GM12874 (cell line): ENCODE measurements around the gene REEP3.

Experiments used
- TF ChIP-seq, protein P1 (sequence below): IDR thresholded peaks from 2 replicates; pipeline ENCODE4 v1.5.1; 2011; ENCODE audit warnings: low read depth, mild to moderate bottlenecking, control low read depth, low read length, moderate library complexity; ENCODE audit not compliant: insufficient read depth

Gene REEP3

DNA sequence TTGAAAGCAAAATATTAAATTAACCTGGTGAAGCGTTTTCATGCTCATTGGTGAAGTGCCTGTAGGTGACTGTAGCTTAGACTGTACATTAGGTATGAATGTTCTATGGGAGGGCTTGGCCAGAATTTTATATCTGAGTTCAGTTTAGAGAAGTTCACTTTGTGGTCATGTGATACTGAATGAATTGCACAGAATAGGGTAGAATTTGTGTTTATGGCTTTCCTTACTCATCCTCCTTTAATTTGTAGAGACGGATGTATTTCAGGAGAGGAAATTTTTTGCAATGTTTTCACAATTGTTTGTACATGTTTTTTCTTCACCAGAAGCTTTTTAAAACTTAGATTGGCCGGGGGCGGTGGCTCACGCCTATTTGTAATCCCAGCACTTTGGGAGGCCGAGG lies 32.3 kb downstream of the REEP3 start:
- TF ChIP-seq, protein P1, sequence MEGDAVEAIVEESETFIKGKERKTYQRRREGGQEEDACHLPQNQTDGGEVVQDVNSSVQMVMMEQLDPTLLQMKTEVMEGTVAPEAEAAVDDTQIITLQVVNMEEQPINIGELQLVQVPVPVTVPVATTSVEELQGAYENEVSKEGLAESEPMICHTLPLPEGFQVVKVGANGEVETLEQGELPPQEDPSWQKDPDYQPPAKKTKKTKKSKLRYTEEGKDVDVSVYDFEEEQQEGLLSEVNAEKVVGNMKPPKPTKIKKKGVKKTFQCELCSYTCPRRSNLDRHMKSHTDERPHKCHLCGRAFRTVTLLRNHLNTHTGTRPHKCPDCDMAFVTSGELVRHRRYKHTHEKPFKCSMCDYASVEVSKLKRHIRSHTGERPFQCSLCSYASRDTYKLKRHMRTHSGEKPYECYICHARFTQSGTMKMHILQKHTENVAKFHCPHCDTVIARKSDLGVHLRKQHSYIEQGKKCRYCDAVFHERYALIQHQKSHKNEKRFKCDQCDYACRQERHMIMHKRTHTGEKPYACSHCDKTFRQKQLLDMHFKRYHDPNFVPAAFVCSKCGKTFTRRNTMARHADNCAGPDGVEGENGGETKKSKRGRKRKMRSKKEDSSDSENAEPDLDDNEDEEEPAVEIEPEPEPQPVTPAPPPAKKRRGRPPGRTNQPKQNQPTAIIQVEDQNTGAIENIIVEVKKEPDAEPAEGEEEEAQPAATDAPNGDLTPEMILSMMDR: no peak

DNA sequence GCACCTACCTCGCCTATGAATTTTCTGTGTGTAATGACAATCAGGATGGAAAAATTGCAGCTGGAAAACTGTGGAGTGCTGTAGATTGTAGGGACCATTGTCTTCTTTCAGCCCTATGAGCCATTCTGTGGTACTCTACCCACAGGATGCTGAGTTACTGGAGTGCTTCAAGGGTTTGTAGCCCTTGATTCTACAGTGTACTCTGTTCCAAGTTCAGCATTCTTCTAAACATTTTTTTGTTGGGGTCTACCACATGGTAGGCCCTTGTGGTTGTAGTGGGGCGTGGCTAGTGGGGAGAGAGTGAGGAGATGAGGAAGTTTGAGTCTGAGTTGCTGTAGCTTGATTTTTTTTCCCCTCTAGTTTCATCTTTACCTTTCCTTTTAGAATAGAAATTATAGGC lies 33.5 kb downstream of the REEP3 start:
- TF ChIP-seq, protein P1: no peak

DNA sequence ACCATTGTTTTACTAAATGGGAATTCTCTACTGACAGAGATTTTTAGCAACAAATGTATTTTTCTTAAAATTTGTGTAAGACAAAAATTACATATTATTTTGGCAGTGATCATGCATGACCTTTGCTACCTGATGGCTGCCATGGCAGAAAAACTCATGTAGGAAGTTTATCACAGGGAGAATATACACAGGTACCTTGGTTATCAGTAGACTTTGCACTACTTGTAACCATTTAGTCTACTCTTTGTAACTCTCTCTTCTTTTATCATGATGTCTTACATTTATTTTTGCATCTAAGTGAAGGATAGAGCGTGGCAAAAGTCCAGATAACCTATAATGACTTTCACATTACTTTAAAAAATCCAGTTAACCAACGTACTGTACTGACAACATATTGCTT lies 34.1 kb downstream of the REEP3 start:
- TF ChIP-seq, protein P1: no peak

DNA sequence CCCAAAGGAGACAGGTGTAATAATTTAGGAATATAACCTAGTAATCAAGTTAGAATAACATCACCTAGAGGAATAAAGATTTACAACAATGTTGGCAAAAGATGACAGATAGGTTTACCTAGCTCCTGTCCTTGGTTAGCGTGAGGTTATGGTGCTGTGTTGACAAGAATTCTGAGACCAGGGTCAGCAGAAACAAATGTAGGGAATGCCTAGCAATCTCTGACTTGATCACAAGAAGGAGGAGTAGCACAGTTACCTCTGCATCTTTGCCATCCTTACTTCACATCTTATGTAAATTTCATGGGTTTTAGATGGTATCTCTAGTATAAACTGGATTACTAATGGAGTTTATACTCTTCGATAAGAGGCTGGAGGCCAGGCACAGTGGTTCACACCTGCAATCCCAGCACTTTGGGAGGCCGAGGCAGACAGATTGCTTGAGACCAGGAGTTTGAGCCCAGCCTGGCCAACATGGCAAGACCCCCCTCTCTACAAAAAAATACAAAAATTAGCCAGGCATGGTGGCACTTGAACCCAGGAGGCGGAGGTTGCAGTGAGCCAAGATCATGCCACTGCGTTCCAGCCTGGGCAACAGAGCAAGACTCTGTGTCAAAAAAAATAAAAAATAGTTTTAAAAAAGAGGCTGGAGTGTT lies 37.1 kb downstream of the REEP3 start:
- TF ChIP-seq, protein P1: no peak

DNA sequence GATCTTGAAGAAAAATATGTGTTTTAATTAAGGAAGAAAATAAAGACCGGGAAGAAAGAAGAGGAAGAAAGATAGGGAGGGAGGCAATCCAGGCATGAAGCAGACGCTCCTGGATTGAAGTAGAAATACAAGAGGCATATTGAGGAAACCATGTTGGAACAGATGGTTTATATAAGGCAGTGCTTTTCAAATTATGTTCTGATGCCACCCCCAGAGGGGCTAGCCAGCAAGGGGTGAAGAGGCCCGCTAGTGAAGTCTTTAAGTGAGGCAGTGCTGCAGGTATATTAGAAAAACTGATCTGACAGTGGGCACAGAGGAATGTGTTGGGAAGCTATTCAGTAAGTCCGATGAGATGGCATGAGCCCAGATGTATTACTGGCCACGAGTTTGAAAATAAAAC lies 40.1 kb downstream of the REEP3 start:
- TF ChIP-seq, protein P1: no peak

DNA sequence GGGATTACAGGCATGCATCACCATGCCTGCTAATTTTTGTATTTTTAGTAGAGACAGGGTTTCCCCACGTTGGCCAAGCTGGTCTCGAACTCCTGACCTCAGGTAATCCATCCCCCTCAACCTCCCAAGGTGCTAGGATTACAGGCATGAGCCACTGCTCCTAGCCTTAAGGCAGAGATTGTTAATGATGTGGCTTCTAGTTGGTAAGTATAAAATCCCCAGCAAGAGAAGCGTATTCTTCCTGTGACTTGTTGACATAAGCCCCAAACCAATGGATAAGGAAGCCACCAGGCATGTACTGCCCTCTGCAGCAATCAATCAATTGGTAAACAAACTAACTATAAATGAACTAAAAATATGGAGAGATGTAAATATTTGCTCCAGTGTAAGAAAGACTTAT lies 41.2 kb downstream of the REEP3 start:
- TF ChIP-seq, protein P1: no peak

DNA sequence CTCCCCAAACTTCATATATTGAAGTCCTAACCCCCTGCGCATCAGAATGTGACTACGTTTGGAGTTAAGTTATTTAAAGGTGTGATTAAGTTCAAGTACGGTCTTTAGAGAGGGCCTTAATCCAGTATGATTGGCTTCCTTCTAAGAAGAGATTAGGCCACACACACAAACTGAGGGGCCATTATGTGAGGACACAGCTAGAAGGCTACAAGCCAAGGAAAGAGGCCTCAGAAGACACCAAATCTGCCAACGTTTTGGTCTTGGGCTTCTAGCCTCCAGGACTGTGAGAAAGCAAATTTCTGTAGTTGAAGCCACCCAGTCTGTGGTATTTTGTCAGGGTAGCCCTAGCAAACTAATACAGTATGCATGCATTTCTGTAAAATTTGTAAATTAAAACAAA lies 41.7 kb downstream of the REEP3 start:
- TF ChIP-seq, protein P1: no peak
